Thymus (tissue), 14 donors: ENCODE measurements around the gene SCAND1. TPM values are rescaled to one million over a fixed set of nuclear protein-coding genes. Genes with fewer than 3 reads are reported as not detected.
"Not testable (repeated sequence)": the region's sequence is repeated elsewhere in the genome, so short reads cannot be mapped to it uniquely, and the experiment has no call there.

Experiments used
- DNase-seq, 9 donors: peaks; one replicate each; pipeline ENCODE4 v3.0.0-alpha.2; 2013; ENCODE audit warnings: low spot score in 9 of 9, low read depth in 6 of 9, missing footprints in 1 of 9
- H3K27ac ChIP-seq, 2 donors: one replicate each; pipeline ENCODE4 v1.5.1; 2013; ENCODE audit warnings: control low read depth in 1 of 2, low read depth in 1 of 2, low read length in 1 of 2, mild to moderate bottlenecking in 1 of 2, moderate library complexity in 1 of 2
- H3K27me3 ChIP-seq, 2 donors: one replicate each; pipeline ENCODE4 v1.5.1; 2013; ENCODE audit warnings: low read length in 1 of 2; ENCODE audit not compliant: control insufficient read depth in 2 of 2, insufficient read depth in 1 of 2
- H3K36me3 ChIP-seq, 2 donors: one replicate each; pipeline ENCODE4 v1.5.1; 2013; ENCODE audit warnings: low read length in 1 of 2, mild to moderate bottlenecking in 1 of 2, moderate library complexity in 1 of 2; ENCODE audit not compliant: control insufficient read depth in 2 of 2, insufficient read depth in 2 of 2
- H3K4me1 ChIP-seq, 2 donors: one replicate each; pipeline ENCODE4 v1.5.1; 2013; ENCODE audit warnings: low read length in 2 of 2; ENCODE audit not compliant: control insufficient read depth in 2 of 2, insufficient read depth in 2 of 2
- H3K4me3 ChIP-seq, 2 donors: one replicate each; pipeline ENCODE4 v1.5.1; 2013; ENCODE audit warnings: low read length in 2 of 2, control low read depth in 1 of 2, mild to moderate bottlenecking in 1 of 2
- H3K9me3 ChIP-seq, 2 donors: one replicate each; pipeline ENCODE4 v1.5.1; 2013; ENCODE audit warnings: low read length in 1 of 2, mild to moderate bottlenecking in 1 of 2; ENCODE audit not compliant: control insufficient read depth in 2 of 2, insufficient read depth in 1 of 2
- WGBS: extraction: QIAGEN DNeasy Blood & Tissue Kit; methylation state at CpG from one replicate; pipeline ENCODE4 v1.1.7; 2013; 5-methylcytosine and 5-hydroxymethylcytosine counted together
- long read RNA-seq, 10 donors: transcript quantifications; one replicate each; lab custom pipeline, GENCODE V29; 2026
- polyA plus RNA-seq: library from polyadenylated mRNA; stranded (reverse); fragments of 200-250 nt; gene quantifications from one replicate; pipeline ENCODE4 v1.2.3, GENCODE V29; 2013
- total RNA-seq: library from RNA; stranded (reverse); fragments of 120-200 nt; gene quantifications from one replicate; pipeline ENCODE4 v1.2.4, GENCODE V29; 2013
- donor health status: healthy.

SCAND1 gene
- total RNA-seq, result 53.8 TPM
- polyA plus RNA-seq, result 159 TPM
- long read RNA-seq, donor 1, partial matches to known transcripts, result 0 of 3 reads
- long read RNA-seq, donor 1, other reads (novel, unspliced or antisense), result 0 of 3 reads
- long read RNA-seq, donor 2, transcript SCAND1-201 (2 exons, 902 nt), result major isoform, 32 of 109 reads
- long read RNA-seq, donor 2, partial matches to known transcripts, result 77 of 109 reads
- long read RNA-seq, donor 2, other reads (novel, unspliced or antisense), result 0 of 109 reads
- long read RNA-seq, donor 3, transcript SCAND1-201 (2 exons, 902 nt), result major isoform, 35 of 35 reads
- long read RNA-seq, donor 3, partial matches to known transcripts, result 0 of 35 reads
- long read RNA-seq, donor 3, other reads (novel, unspliced or antisense), result 0 of 35 reads
- long read RNA-seq, donor 4, transcript SCAND1-201 (2 exons, 902 nt), result major isoform, 18 of 61 reads
- long read RNA-seq, donor 4, partial matches to known transcripts, result 43 of 61 reads
- long read RNA-seq, donor 4, other reads (novel, unspliced or antisense), result 0 of 61 reads
- long read RNA-seq, donor 5, transcript SCAND1-201 (2 exons, 902 nt), result major isoform, 24 of 24 reads
- long read RNA-seq, donor 5, partial matches to known transcripts, result 0 of 24 reads
- long read RNA-seq, donor 5, other reads (novel, unspliced or antisense), result 0 of 24 reads
- long read RNA-seq, donor 6, transcript SCAND1-201 (2 exons, 902 nt), result major isoform, 15 of 15 reads
- long read RNA-seq, donor 6, partial matches to known transcripts, result 0 of 15 reads
- long read RNA-seq, donor 6, other reads (novel, unspliced or antisense), result 0 of 15 reads
- long read RNA-seq, donor 7, transcript SCAND1-201 (2 exons, 902 nt), result major isoform, 18 of 18 reads
- long read RNA-seq, donor 7, partial matches to known transcripts, result 0 of 18 reads
- long read RNA-seq, donor 7, other reads (novel, unspliced or antisense), result 0 of 18 reads
- long read RNA-seq, donor 8, transcript SCAND1-201 (2 exons, 902 nt), result major isoform, 7 of 7 reads
- long read RNA-seq, donor 8, partial matches to known transcripts, result 0 of 7 reads
- long read RNA-seq, donor 8, other reads (novel, unspliced or antisense), result 0 of 7 reads
- long read RNA-seq, donor 9, transcript SCAND1-201 (2 exons, 902 nt), result major isoform, 12 of 12 reads
- long read RNA-seq, donor 9, partial matches to known transcripts, result 0 of 12 reads
- long read RNA-seq, donor 9, other reads (novel, unspliced or antisense), result 0 of 12 reads
- long read RNA-seq, donor 10, transcript SCAND1-201 (2 exons, 902 nt), result major isoform, 26 of 26 reads
- long read RNA-seq, donor 10, partial matches to known transcripts, result 0 of 26 reads
- long read RNA-seq, donor 10, other reads (novel, unspliced or antisense), result 0 of 26 reads

- peak within 1 kb of the TSS; percentile 95 to 99 for H3K4me3 ChIP-seq
- WGBS, result under 1% methylated on average over 76 of the region's 76 CpGs
- peak; percentile 91 to 100 (median 98) for DNase-seq
Measured at GRCh38 chr20:35954200-35954906, at the start of gene SCAND1. Gene SCAND1, minus strand, starts transcription at chr20:35954502. Its CDS starts 218 bp downstream, at chr20:35954284.

GRCh38 chr20:36004045-36004444 lies 49.7 kb upstream of the SCAND1 start:
- Histone ChIP-seq H3K9me3 (peaks cover 0 to 8% of the 10 kb centered on the region in 2 donors), H3K4me1 (no peaks in the 10 kb centered on the region), H3K4me3 (no peak overlapping the region), H3K36me3 (no peaks in the 10 kb centered on the region), H3K27ac (no peak overlapping the region), H3K27me3 (no peaks in the 10 kb centered on the region)
- WGBS, result 90% methylated on average over 1 of the region's 1 CpG
- no peak for DNase-seq

More at GRCh38 chr20:35954200-35954906, at the start of gene SCAND1:
- peak within 1 kb of the TSS; percentile 100 for H3K27ac ChIP-seq
- no peaks in the 10 kb centered on the region for H3K9me3 ChIP-seq
- H3K4me1 ChIP-seq, result peaks cover 13 to 17% of the 10 kb centered on the region in 2 donors
- H3K27me3 ChIP-seq, result peaks cover 0 to 4% of the 10 kb centered on the region in 2 donors
- H3K36me3 ChIP-seq, result peaks cover 0 to 10% of the 10 kb centered on the region in 2 donors

DNA sequence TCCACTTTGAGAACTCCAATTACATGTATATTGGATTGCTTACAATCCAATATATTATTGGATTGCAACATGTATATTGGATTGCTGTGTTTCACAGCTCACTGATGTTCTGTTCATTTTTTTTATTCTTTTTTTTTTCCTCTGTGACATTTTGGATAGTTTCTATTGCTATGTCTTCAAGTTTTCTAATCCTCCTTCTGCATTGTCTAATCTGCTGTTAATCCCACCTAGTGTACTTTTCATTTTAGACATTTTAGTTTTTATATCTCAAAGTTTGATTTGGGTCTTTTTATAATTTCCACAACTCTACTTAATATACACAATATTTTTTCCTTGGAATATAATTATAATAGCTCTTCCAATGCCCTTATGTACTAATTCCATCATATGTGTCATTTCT lies 48.6 kb upstream of the SCAND1 start:
- H3K27me3 ChIP-seq, result no peaks in the 10 kb centered on the region
- no peak overlapping the region for H3K27ac ChIP-seq
- no peaks in the 10 kb centered on the region for H3K36me3 ChIP-seq
- DNase-seq, result no peak
- no peak overlapping the region for H3K4me3 ChIP-seq
- peaks cover 0 to 8% of the 10 kb centered on the region in 2 donors for H3K9me3 ChIP-seq
- no peaks in the 10 kb centered on the region for H3K4me1 ChIP-seq

GRCh38 chr20:36001331-36001730 lies 47.0 kb upstream of the SCAND1 start:
- not testable (repeated sequence) for H3K4me3 ChIP-seq, H3K4me1 ChIP-seq, H3K27me3 ChIP-seq, H3K27ac ChIP-seq, H3K36me3 ChIP-seq, H3K9me3 ChIP-seq, DNase-seq
- 98% methylated on average over 17 of the region's 34 CpGs for WGBS

- H3K36me3 ChIP-seq, H3K4me1 ChIP-seq, H3K27ac ChIP-seq, H3K27me3 ChIP-seq, H3K9me3 ChIP-seq, H3K4me3 ChIP-seq, DNase-seq: not testable (repeated sequence)
- WGBS, result 97% methylated on average over 8 of the region's 8 CpGs
Measured at GRCh38 chr20:35996492-35996891, 42.2 kb upstream of the SCAND1 start.

GRCh38 chr20:35994994-35995453 lies 40.7 kb upstream of the SCAND1 start:
- peak; percentile 40 to 87 (median 73) for DNase-seq
- Histone ChIP-seq H3K36me3 (no peaks in the 10 kb centered on the region), H3K27me3 (no peaks in the 10 kb centered on the region), H3K4me1 (no peaks in the 10 kb centered on the region), H3K27ac (no peak overlapping the region), H3K4me3 (no peak overlapping the region), H3K9me3 (no peaks in the 10 kb centered on the region)
- 10% methylated on average over 6 of the region's 6 CpGs for WGBS

GRCh38 chr20:35992713-35993335 lies 38.5 kb upstream of the SCAND1 start:
- Histone ChIP-seq H3K27me3 (no peaks in the 10 kb centered on the region), H3K4me1 (no peaks in the 10 kb centered on the region), H3K27ac (no peak overlapping the region), H3K4me3 (no peak overlapping the region), H3K36me3 (no peaks in the 10 kb centered on the region), H3K9me3 (no peaks in the 10 kb centered on the region)
- under 1% methylated on average over 6 of the region's 6 CpGs for WGBS
- peak; percentile 34 to 77 (median 44) for DNase-seq
